Activated naive CD4-positive, alpha-beta T cell treated with anti-CD3 and anti-CD28 coated beads, Interleukin-2, amount 50 U/mL, for 72 hours (primary cell): ENCODE measurements around the gene OR12D2. TPM values are rescaled to one million over a fixed set of nuclear protein-coding genes. Genes with fewer than 3 reads are reported as not detected.
"Not testable (repeated sequence)": the region's sequence is repeated elsewhere in the genome, so short reads cannot be mapped to it uniquely, and the experiment has no call there.

Source experiments
- ATAC-seq, 2 donors: fragments of 150-1000 bp; cut with Tn5 transposase; 2 replicates each; pipeline ENCODE4 v1.10.0; 2021; ENCODE audit warnings: mild to moderate bottlenecking in 2 of 2, moderate library complexity in 2 of 2
- DNase-seq, 2 donors: peaks; one replicate each; pipeline ENCODE4 v3.0.0; 2021 to 2022; ENCODE audit warnings: low spot score in 2 of 2
- H3K27ac Mint-ChIP-seq, 2 donors: one replicate each; pipeline ENCODE4 v1.8.0; 2022; ENCODE audit warnings: mild to moderate bottlenecking in 2 of 2, mixed read lengths in 2 of 2
- H3K36me3 Mint-ChIP-seq, 2 donors: one replicate each; pipeline ENCODE4 v1.8.0; 2022; ENCODE audit warnings: mixed read lengths in 2 of 2
- H3K9me3 Mint-ChIP-seq, 2 donors: one replicate each; pipeline ENCODE4 v1.8.0; 2022; ENCODE audit warnings: mixed read lengths in 2 of 2
- total RNA-seq, 2 donors: library from RNA; stranded (reverse); gene quantifications; one replicate each; pipeline ENCODE4 v1.2.3, GENCODE V29; 2022

The OR12D2 gene
- total RNA-seq, 2 donors from 2014 or later = not detected

GRCh38 chr6:29442719-29443118 lies 47.3 kb downstream of the OR12D2 start:
- DNase-seq = no peak
- peaks cover 3 to 7% of the 10 kb centered on the region in 2 donors for H3K9me3 Mint-ChIP-seq
- H3K36me3 Mint-ChIP-seq = peaks cover 0 to 6% of the 10 kb centered on the region in 2 donors
- H3K27ac Mint-ChIP-seq = no peak overlapping the region
- no peak for ATAC-seq

GRCh38 chr6:29444031-29444430 lies 48.6 kb downstream of the OR12D2 start:
- not testable (repeated sequence) for H3K36me3 Mint-ChIP-seq, H3K27ac Mint-ChIP-seq, DNase-seq, H3K9me3 Mint-ChIP-seq, ATAC-seq

Other genes with a start within 250 kb of the OR12D2 start
- not detected for gene OR2J2, start 224.7 kb upstream of the OR12D2 start, total RNA-seq
- gene OR14J1, start 93.9 kb upstream of the OR12D2 start, total RNA-seq = not detected
- gene OR5V1, start 26.8 kb upstream of the OR12D2 start, total RNA-seq = not detected
- gene OR12D3, start 20.3 kb upstream of the OR12D2 start, total RNA-seq = not detected
- not detected for gene OR12D1, start 19.3 kb downstream of the OR12D2 start, total RNA-seq
- gene OR10C1, start 43.7 kb downstream of the OR12D2 start, total RNA-seq = not detected
- not detected for gene OR11A1, start 61.4 kb downstream of the OR12D2 start, total RNA-seq
- gene OR2H1, start 61.5 kb downstream of the OR12D2 start, total RNA-seq = not detected
- gene MAS1L, start 92.3 kb downstream of the OR12D2 start, total RNA-seq = not detected
- under 1 TPM in 1 of 2 donors, not detected in 1; 0.54 TPM for gene UBD, start 164.1 kb downstream of the OR12D2 start, total RNA-seq
- gene OR2H2, start 189.5 kb downstream of the OR12D2 start, total RNA-seq = not detected
- 10 to 100 TPM; 21.7 to 25.3 TPM for gene GABBR1, start 237.6 kb downstream of the OR12D2 start, total RNA-seq